HepG2 (cell line): ENCODE measurements around the gene RPP25L.

Experiments used
- ATF2 ChIP-seq: sonication (generic); formaldehyde crosslinking; IDR thresholded peaks from 2 replicates; pipeline ENCODE4 v1.4.0; 2020; ENCODE audit warnings: missing genetic modification reagents
- E2F2 ChIP-seq: sonication (generic); formaldehyde crosslinking; IDR thresholded peaks from 2 replicates; pipeline ENCODE4 v1.4.0; 2020; ENCODE audit warnings: missing genetic modification reagents, borderline replicate concordance
- KDM2A ChIP-seq: sonication (generic); formaldehyde crosslinking; IDR thresholded peaks from 2 replicates; pipeline ENCODE4 v1.4.0; 2020; ENCODE audit warnings: low read depth, missing genetic modification reagents, borderline replicate concordance
- ONECUT2 ChIP-seq: sonication (generic); formaldehyde crosslinking; IDR thresholded peaks from 2 replicates; pipeline ENCODE4 v1.4.0; 2020; ENCODE audit warnings: missing genetic modification reagents
- REL ChIP-seq: sonication (generic); formaldehyde crosslinking; conservative IDR thresholded peaks from 2 replicates; pipeline ENCODE4 v1.8.0; 2022; ENCODE audit warnings: mild to moderate bottlenecking, missing genetic modification reagents, moderate library complexity
- ZNF274 ChIP-seq: sonication (generic); formaldehyde crosslinking; IDR thresholded peaks from 2 replicates; pipeline ENCODE4 v1.5.1; 2020; ENCODE audit warnings: mild to moderate bottlenecking, missing genetic modification reagents

GRCh38 chr9:34611811-34612787 lies at the start of gene RPP25L:
- TF ChIP-seq ATF2 = no peak
- TF ChIP-seq KDM2A (CRISPR knock-in tag) = peak; percentile 70
- TF ChIP-seq ONECUT2 (CRISPR knock-in tag) = no peak
- no peak; the same call in none of the 2 replicates for TF ChIP-seq ZNF274 (CRISPR knock-in tag)
- TF ChIP-seq REL (CRISPR knock-in tag) = no peak; the same call in 1 of the 2 replicates
- TF ChIP-seq E2F2 = no peak
